Subcutaneous adipose tissue (tissue), 4 donors: Measurements from ENCODE around the gene CLCN1. TPM values are rescaled to one million over a fixed set of nuclear protein-coding genes. Genes with fewer than 3 reads are reported as not detected.

Experiments used
- CTCF ChIP-seq: fragments of 450-650 bp; IDR thresholded peaks from one replicate; pipeline ENCODE4 v1.5.1; 2016; ENCODE audit warnings: low read depth, mild to moderate bottlenecking, control low read depth, antibody characterized with exemption, moderate library complexity
- small RNA-seq: library from RNA; depleted of rRNA; stranded (forward); fragments of <200 nt; gene quantifications from one replicate; pipeline ENCODE3, GENCODE V24; 2016
- total RNA-seq, 4 donors: library from RNA; depleted of rRNA; stranded (reverse); fragments of >200 nt; gene quantifications; one replicate each; pipeline ENCODE4 v1.1.0, GENCODE V29; 2016

Gene CLCN1
- total RNA-seq, 4 donors from 2014 or later: 0.38 TPM; not detected in 3

GRCh38 chr7:143397710-143398530 lies 82.0 kb downstream of the CLCN1 start:
- TF ChIP-seq CTCF: no peak

GRCh38 chr7:143398616-143399015 lies 82.7 kb downstream of the CLCN1 start:
- no peak for TF ChIP-seq CTCF

GRCh38 chr7:143399151-143399550 lies 83.2 kb downstream of the CLCN1 start:
- TF ChIP-seq CTCF: no peak

GRCh38 chr7:143399642-143400041 lies 83.7 kb downstream of the CLCN1 start:
- TF ChIP-seq CTCF: no peak

- no peak for TF ChIP-seq CTCF
These were observed 85.4 kb downstream of the CLCN1 start for GRCh38 chr7:143401265-143401664.

Small RNA genes lying within 50 kb of the gene (small RNA-seq; reads per million reads assigned to genes)
- 0.73 reads per million for gene MIR6892
- gene RN7SL481P: not detected
- gene RN7SL535P: not detected

Other genes starting within 250 kb of the CLCN1 start
- not detected for gene PIP, start 184.0 kb upstream of the CLCN1 start, total RNA-seq
- gene TAS2R39, start 132.7 kb upstream of the CLCN1 start, total RNA-seq: not detected
- gene TAS2R40, start 94.1 kb upstream of the CLCN1 start, total RNA-seq: not detected
- gene GSTK1, start 52.7 kb upstream of the CLCN1 start, total RNA-seq: 100 to 1,000 TPM; 179 to 264 (median 208) TPM
- 10 to 100 TPM in 1 of 4 donors, under 1 TPM in 1, not detected in 2; 0.66 to 11.9 TPM for gene TMEM139, start 31.2 kb upstream of the CLCN1 start, total RNA-seq
- 10 to 100 TPM; 15.6 to 25.3 (median 17.6) TPM for gene CASP2, start 27.8 kb upstream of the CLCN1 start, total RNA-seq
- gene FAM131B, start 46.6 kb downstream of the CLCN1 start, total RNA-seq: 1 to 10 TPM in 1 of 4 donors, under 1 TPM in 2, not detected in 1; 0.19 to 2.4 (median 0.22) TPM
- 10 to 100 TPM; 26.9 to 79.9 (median 56.7) TPM for gene ZYX, start 65.2 kb downstream of the CLCN1 start, total RNA-seq
- under 1 TPM in 1 of 4 donors, not detected in 3; 0.94 TPM for gene EPHA1, start 92.7 kb downstream of the CLCN1 start, total RNA-seq
- gene TAS2R60, start 127.3 kb downstream of the CLCN1 start, total RNA-seq: under 1 TPM in 1 of 4 donors, not detected in 3; 0.82 TPM
- gene TAS2R41, start 161.8 kb downstream of the CLCN1 start, total RNA-seq: not detected